Stimulated activated CD4-positive, alpha-beta T cell treated with anti-CD3 and anti-CD28 coated beads, Interleukin-12 subunit alpha, Interleukin-12 subunit beta, amount 100 ng/mL, for 48 hours (primary cell): ENCODE measurements around the gene PAK6.

Experiments
- DNase-seq, 3 donors: peaks; one replicate each; pipeline ENCODE4 v3.0.0-alpha.2; 2020; ENCODE audit warnings: low read depth in 2 of 3, low spot score in 1 of 3

Gene PAK6

GRCh38 chr15:40255033-40255432, 16.2 kb downstream of the PAK6 start:
- DNase-seq, result no peak

- no peak for DNase-seq
Observed at GRCh38 chr15:40256638-40257235, 17.9 kb downstream of the PAK6 start.

GRCh38 chr15:40257656-40258450, 19.0 kb downstream of the PAK6 start:
- no peak for DNase-seq

GRCh38 chr15:40258544-40258943, 19.7 kb downstream of the PAK6 start:
- no peak for DNase-seq

- no peak for DNase-seq
Observed at GRCh38 chr15:40259021-40259420, 20.2 kb downstream of the PAK6 start.

GRCh38 chr15:40263024-40263754, 24.3 kb downstream of the PAK6 start:
- no peak for DNase-seq

- no peak for DNase-seq
Observed at GRCh38 chr15:40264321-40265153, 25.7 kb downstream of the PAK6 start.

- no peak for DNase-seq
Observed at GRCh38 chr15:40265355-40265754, 26.5 kb downstream of the PAK6 start.

GRCh38 chr15:40265875-40266274, 27.0 kb downstream of the PAK6 start:
- no peak for DNase-seq

GRCh38 chr15:40266828-40267304, 28.0 kb downstream of the PAK6 start:
- no peak for DNase-seq

GRCh38 chr15:40267670-40268069, 28.8 kb downstream of the PAK6 start:
- DNase-seq, result no peak

- no peak for DNase-seq
Observed at GRCh38 chr15:40269604-40270003, 30.7 kb downstream of the PAK6 start.

- no peak for DNase-seq
Observed at GRCh38 chr15:40270246-40270995, 31.6 kb downstream of the PAK6 start.

GRCh38 chr15:40271685-40272484, 33.0 kb downstream of the PAK6 start:
- DNase-seq, result no peak

GRCh38 chr15:40272485-40273056, 33.7 kb downstream of the PAK6 start:
- no peak for DNase-seq

GRCh38 chr15:40273428-40273827, 34.6 kb downstream of the PAK6 start:
- no peak for DNase-seq

- peak; percentile 75 to 90 (median 80) for DNase-seq
Observed at GRCh38 chr15:40274350-40275274, 35.7 kb downstream of the PAK6 start.

- DNase-seq, result no peak
Observed at GRCh38 chr15:40275523-40275922, 36.7 kb downstream of the PAK6 start.
